A549 (cell line): ENCODE measurements around the gene SLC16A3.

Source experiments
- JUN ChIP-seq, 2 experiments: fragments of >200 bp; sonication (Bioruptor Twin); formaldehyde crosslinking; IDR thresholded peaks; 2 replicates in 1 of 2; 3 replicates in 1 of 2; pipeline ENCODE4 v1.6.1; 2016 to 2017
- POLR2A ChIP-seq: IDR thresholded peaks from 2 replicates; pipeline ENCODE4 v1.6.1; 2012; ENCODE audit warnings: mild to moderate bottlenecking, low read length
- RAD21 ChIP-seq, 2 experiments: fragments of >200 bp in 1 of 2; sonication (Bioruptor Twin) in 1 of 2; formaldehyde crosslinking in 1 of 2; IDR thresholded peaks in 1 of 2; conservative IDR thresholded peaks in 1 of 2; 2 replicates in 1 of 2; 3 replicates in 1 of 2; pipeline ENCODE4 v1.6.1; 2012 to 2018; ENCODE audit warnings: inconsistent platforms in 1 of 2
- TP53 ChIP-seq: fragments of 250-450 bp; sonication (Bioruptor Pico); IDR thresholded peaks from 2 replicates; pipeline ENCODE4 v1.5.0; 2021; ENCODE audit warnings: mild to moderate bottlenecking, moderate library complexity

- no peak for TF ChIP-seq TP53 (CRISPR knock-in tag)
- TF ChIP-seq RAD21 (conservative IDR thresholded peaks at IDR 0.05 in 1 of 2, IDR thresholded peaks at IDR 0.05 in 1 of 2), result no peak
- no peak for TF ChIP-seq JUN (IDR thresholded peaks at IDR 0.05)
- no peak for TF ChIP-seq POLR2A
These were observed 1.1 kb upstream of the SLC16A3 start for GRCh38 chr17:82227629-82228277.
